HFFc6 (cell line): Measurements from ENCODE around the gene C1GALT1. TPM values are rescaled to one million over a fixed set of nuclear protein-coding genes. Genes with fewer than 3 reads are reported as not detected.
A peak's percentile ranks its signal among the peaks of the same experiment; 100 is the strongest.

Experiments
- DNase-seq: peaks from one replicate; pipeline ENCODE4 v3.0.0-alpha.2; 2018
- H3K27ac Mint-ChIP-seq: 2 replicates; pipeline ENCODE4 v1.8.0; 2020; ENCODE audit warnings: mild to moderate bottlenecking, mixed read lengths
- H3K27me3 Mint-ChIP-seq: 2 replicates; pipeline ENCODE4 v1.8.0; 2021; ENCODE audit warnings: mild to moderate bottlenecking, moderate library complexity, mixed read lengths; ENCODE audit not compliant: insufficient read depth
- H3K36me3 Mint-ChIP-seq: 2 replicates; pipeline ENCODE4 v1.8.0; 2021; ENCODE audit warnings: low read depth, mixed read lengths
- H3K4me1 Mint-ChIP-seq: 2 replicates; pipeline ENCODE4 v1.8.0; 2020; ENCODE audit warnings: low read depth, mixed read lengths
- H3K4me3 Mint-ChIP-seq: 2 replicates; pipeline ENCODE4 v1.8.0; 2020; ENCODE audit warnings: mild to moderate bottlenecking, moderate library complexity, mixed read lengths
- H3K9me3 Mint-ChIP-seq: 2 replicates; pipeline ENCODE4 v1.8.0; 2020; ENCODE audit warnings: mild to moderate bottlenecking, mixed read lengths
- total RNA-seq, 6 experiments: library from RNA; stranded (reverse); fragmentation: NEBNext Ultra II Directional; extraction: Animal tissue kit (Norgen Biotek cat#: 25700); gene quantifications; 2 replicates in 1 of 6; 3 replicates in 5 of 6; pipeline ENCODE4 v1.2.3, GENCODE V29; 2021
- TF ChIP-seq, protein P1 (sequence below): fragments of 200-600 bp; sonication (generic); IDR thresholded peaks from 2 replicates; pipeline ENCODE4 v1.5.0; 2021; ENCODE audit warnings: antibody characterized with exemption, mild to moderate bottlenecking

Gene C1GALT1
- total RNA-seq, 6 experiments from 2014 or later: 32.3 to 47.4 (median 34.1) TPM

DNA sequence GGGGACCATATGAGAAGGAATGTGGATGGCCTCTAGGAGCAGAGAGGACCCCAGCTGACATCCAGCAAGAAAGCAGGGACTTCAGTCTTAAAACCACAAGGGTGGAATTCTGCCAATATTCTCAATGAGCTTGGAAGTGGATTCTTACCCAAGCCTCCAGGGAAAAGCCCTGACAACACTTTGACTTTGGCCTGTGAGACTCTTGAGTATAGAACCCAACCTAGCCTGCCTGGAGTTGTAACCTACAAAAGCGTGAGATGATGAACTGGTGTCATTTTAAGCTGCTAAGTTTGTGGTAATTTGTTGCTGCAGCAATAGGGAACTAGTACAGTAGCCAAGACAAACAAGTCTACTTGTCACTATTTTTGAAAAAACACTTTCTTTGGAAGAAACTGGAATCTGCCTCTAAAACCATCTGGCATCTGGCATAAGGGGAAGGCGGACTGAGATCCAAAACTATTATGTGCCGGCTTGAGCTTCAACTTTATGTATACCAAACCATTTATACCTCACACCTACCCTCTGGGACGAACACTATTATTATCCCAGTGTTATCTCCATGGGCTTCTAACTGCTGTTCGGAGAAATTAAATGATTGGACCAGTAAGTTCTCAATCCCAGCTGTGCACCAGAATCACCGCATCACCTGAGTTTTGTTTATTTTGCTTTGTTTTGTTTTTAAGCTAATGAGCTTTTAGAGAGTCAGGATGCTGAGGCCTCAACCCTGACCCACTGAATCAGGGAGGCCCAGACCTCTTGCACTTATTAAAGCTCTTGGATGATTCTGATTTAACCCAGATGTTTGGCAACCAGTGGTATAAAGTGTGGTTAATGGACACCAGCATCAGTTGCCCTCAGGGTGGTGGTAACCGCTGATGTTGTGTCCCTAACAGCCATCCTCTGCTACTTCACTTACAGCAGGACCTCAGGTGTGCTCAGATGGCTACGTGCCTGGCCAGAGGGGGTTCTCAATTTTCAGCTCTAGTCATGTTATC, 83.0 kb downstream of the C1GALT1 start:
- Mint-ChIP-seq H3K36me3 (no peaks in the 10 kb centered on the region), H3K4me3 (no peak overlapping the region), H3K9me3 (no peaks in the 10 kb centered on the region), H3K27ac (no peak overlapping the region), H3K4me1 (no peaks in the 10 kb centered on the region), H3K27me3 (peaks cover 2% of the 10 kb centered on the region; the same call in 1 of the 2 replicates)
- TF ChIP-seq, protein P1, sequence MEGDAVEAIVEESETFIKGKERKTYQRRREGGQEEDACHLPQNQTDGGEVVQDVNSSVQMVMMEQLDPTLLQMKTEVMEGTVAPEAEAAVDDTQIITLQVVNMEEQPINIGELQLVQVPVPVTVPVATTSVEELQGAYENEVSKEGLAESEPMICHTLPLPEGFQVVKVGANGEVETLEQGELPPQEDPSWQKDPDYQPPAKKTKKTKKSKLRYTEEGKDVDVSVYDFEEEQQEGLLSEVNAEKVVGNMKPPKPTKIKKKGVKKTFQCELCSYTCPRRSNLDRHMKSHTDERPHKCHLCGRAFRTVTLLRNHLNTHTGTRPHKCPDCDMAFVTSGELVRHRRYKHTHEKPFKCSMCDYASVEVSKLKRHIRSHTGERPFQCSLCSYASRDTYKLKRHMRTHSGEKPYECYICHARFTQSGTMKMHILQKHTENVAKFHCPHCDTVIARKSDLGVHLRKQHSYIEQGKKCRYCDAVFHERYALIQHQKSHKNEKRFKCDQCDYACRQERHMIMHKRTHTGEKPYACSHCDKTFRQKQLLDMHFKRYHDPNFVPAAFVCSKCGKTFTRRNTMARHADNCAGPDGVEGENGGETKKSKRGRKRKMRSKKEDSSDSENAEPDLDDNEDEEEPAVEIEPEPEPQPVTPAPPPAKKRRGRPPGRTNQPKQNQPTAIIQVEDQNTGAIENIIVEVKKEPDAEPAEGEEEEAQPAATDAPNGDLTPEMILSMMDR: no peak
- no peak for DNase-seq

DNA sequence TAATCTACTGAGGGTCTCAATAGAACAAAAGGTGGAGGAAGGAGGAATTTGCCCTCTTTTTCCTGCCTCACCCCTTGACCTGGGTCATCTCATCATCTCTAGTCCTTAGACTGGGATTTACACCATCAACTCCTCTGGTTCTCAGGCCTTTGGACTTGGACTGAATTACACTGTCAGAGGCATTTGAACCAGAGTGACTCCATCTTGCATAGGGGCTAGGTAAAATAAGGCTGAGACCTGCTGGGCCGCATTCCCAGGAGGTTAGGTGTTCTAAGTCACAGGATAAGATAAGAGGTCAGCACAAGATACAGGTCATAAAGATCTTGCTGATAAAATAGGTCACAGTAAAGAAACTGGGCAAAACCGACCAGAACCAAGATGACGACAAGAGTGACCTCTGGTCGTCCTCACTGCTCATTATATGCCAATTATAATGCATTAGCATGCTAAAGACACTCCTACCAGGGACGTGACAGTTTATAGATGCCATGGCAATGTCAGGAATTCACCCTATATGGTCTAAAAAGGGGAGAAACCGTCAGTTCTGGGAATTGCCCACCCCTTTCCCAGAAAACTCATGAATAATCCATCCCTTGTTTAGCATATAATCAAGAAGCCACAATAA, 84.0 kb downstream of the C1GALT1 start:
- TF ChIP-seq, protein P1: no peak
- H3K27me3 Mint-ChIP-seq: peaks cover 2% of the 10 kb centered on the region; the same call in 1 of the 2 replicates
- H3K27ac Mint-ChIP-seq: no peak overlapping the region
- no peaks in the 10 kb centered on the region for H3K4me1 Mint-ChIP-seq
- no peaks in the 10 kb centered on the region for H3K36me3 Mint-ChIP-seq
- H3K4me3 Mint-ChIP-seq: no peak overlapping the region
- no peaks in the 10 kb centered on the region for H3K9me3 Mint-ChIP-seq
- DNase-seq: no peak

DNA sequence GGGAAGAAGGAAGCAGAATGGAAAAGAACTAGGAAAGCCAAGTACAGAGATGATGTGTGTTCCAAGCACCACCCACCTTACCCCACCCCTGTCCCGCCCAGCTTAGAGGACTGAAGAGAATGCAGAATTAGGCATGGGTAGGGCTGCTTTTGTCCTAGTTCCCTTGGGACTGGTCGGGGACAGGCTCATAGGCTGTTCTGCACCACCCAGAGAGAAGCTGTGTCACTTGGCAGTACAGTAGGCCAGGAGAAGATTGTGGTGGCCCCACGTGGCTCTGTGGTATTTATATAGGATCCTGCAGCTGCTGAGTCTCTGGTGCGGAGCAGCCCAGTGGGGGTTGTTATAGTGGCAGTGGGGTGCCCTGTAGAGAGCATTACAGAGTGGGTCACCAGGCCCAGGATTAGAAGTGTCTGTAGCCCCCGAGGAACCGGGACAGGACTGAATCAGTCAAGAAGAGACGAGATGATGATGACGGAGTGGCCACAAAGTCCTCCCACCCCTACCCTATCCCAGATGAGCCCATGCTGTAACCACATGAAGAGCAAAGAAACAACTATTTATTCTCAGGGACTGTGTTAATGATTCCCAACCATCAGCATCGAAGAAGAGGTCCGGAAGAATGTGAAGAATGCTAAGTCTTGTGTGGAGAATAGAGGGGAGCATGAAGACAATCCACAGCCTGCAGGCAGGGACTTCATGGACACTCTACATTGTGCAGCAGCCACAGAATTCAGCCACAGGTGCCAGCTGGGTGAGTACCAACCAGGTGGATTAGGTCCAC, 88.9 kb downstream of the C1GALT1 start:
- no peak overlapping the region for H3K27ac Mint-ChIP-seq
- no peaks in the 10 kb centered on the region for H3K36me3 Mint-ChIP-seq
- no peaks in the 10 kb centered on the region for H3K4me1 Mint-ChIP-seq
- TF ChIP-seq, protein P1: no peak
- no peak overlapping the region for H3K4me3 Mint-ChIP-seq
- DNase-seq: no peak
- no peaks in the 10 kb centered on the region for H3K9me3 Mint-ChIP-seq
- peaks cover 3% of the 10 kb centered on the region; the same call in 1 of the 2 replicates for H3K27me3 Mint-ChIP-seq

DNA sequence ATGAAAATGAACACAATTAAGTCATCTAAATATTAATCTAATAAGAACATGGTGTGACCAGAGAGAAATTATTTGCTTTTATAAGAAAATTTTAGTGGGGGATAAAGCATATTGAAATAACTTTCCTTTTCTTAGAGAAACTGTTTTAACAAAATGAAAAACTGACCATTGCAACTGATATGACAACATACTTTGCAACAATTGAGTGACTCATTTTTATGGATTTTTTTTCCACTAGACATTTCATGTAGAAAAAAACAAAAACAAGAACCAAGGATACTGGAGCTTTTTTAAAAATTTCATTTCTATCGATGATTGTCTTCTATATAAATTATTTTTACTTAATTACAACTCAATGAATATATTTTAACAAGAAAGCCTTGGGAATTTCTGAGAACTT, 90.0 kb downstream of the C1GALT1 start:
- H3K4me3 Mint-ChIP-seq: no peak overlapping the region
- peaks cover 2% of the 10 kb centered on the region; the same call in 1 of the 2 replicates for H3K27me3 Mint-ChIP-seq
- H3K27ac Mint-ChIP-seq: no peak overlapping the region
- no peaks in the 10 kb centered on the region for H3K4me1 Mint-ChIP-seq
- no peaks in the 10 kb centered on the region for H3K36me3 Mint-ChIP-seq
- DNase-seq: no peak
- TF ChIP-seq, protein P1: no peak
- H3K9me3 Mint-ChIP-seq: no peaks in the 10 kb centered on the region

DNA sequence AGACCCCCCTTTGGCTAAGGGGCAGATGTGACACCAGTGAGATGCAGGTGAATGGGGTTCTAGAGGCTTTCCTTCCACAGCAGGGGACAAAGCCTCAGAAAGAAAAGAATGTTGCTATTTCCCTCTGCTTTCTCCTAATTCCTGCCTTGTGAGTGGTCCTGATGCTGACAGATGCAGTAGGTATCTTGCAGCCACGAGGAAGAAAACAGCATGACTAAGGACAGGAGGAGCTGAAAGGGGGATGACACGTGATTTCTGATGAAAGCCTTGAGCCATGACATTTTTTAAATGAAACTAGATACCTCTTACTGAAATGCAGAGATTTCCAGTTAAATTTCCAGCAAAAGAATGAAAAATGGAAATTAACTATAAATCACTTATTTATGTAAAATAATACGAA, 92.4 kb downstream of the C1GALT1 start:
- H3K9me3 Mint-ChIP-seq: no peaks in the 10 kb centered on the region
- peak; percentile 24 for DNase-seq
- H3K27me3 Mint-ChIP-seq: peaks cover 2% of the 10 kb centered on the region
- no peak overlapping the region for H3K27ac Mint-ChIP-seq
- H3K36me3 Mint-ChIP-seq: no peaks in the 10 kb centered on the region
- no peaks in the 10 kb centered on the region for H3K4me1 Mint-ChIP-seq
- H3K4me3 Mint-ChIP-seq: no peak overlapping the region
- TF ChIP-seq, protein P1: no peak
